22Rv1 (cell line): Measurements from ENCODE around the gene CMTM8.

Source experiments
- CTCF ChIP-seq: fragments of 450-650 bp; IDR thresholded peaks from 2 replicates; pipeline ENCODE4 v1.5.1; 2017; ENCODE audit warnings: mild to moderate bottlenecking
- ZFX ChIP-seq: fragments of 450-650 bp; IDR thresholded peaks from 2 replicates; pipeline ENCODE4 v1.6.1; 2017; ENCODE audit warnings: antibody characterized with exemption, borderline replicate concordance

- no peak for TF ChIP-seq CTCF
- TF ChIP-seq ZFX: no peak
Measured at GRCh38 chr3:32354362-32354778, 115.9 kb downstream of the CMTM8 start.
